Mucosa of descending colon (tissue), 3 donors: ENCODE results near the gene SLC5A2. TPM values are rescaled to one million over a fixed set of nuclear protein-coding genes. Genes with fewer than 3 reads are reported as not detected.
"Not testable (repeated sequence)": the region's sequence is repeated elsewhere in the genome, so short reads cannot be mapped to it uniquely, and the experiment has no call there.

Experiments
- ATAC-seq: fragments of 200-7000 bp; cut with Tn5 transposase; one replicate; pipeline ENCODE4 v1.9.1; 2020; ENCODE audit warnings: mild to moderate bottlenecking, moderate library complexity
- DNase-seq, 3 donors: peaks; one replicate each; pipeline ENCODE4 v3.0.0-alpha.2; 2020
- H3K36me3 ChIP-seq: fragments of 200-600 bp; one replicate; pipeline ENCODE4 v1.8.0; 2021; ENCODE audit warnings: low read depth, mild to moderate bottlenecking
- H3K4me1 ChIP-seq: fragments of 200-600 bp; one replicate; pipeline ENCODE4 v1.8.0; 2021; ENCODE audit warnings: low read depth, mild to moderate bottlenecking
- H3K4me3 ChIP-seq: fragments of 200-600 bp; one replicate; pipeline ENCODE4 v1.8.0; 2021; ENCODE audit warnings: mild to moderate bottlenecking
- H3K9me3 ChIP-seq: fragments of 200-600 bp; one replicate; pipeline ENCODE4 v1.8.0; 2021; ENCODE audit warnings: mild to moderate bottlenecking
- intact Hi-C, 2 donors: fragments of 100-400 bp; cut with DNase I in 1 of 2; cut with micrococcal nuclease in 1 of 2; formaldehyde crosslinking; loops; one replicate each; pipeline versions ENCODE4 v1.11.0 to v1.11.1; 2022; cut with DNase I, micrococcal nuclease
- total RNA-seq, 3 donors: library from RNA; stranded (reverse); fragmentation: NEBNext Ultra II Directional in 2 of 3; extraction: Animal tissue kit (Norgen Biotek cat#: 25700) in 2 of 3; gene quantifications; one replicate each; pipeline versions ENCODE4 v1.2.1 to v1.2.4, GENCODE V29; 2021 to 2023
- TF ChIP-seq, protein P1 (sequence below): fragments of 200-600 bp; IDR thresholded peaks from one replicate; pipeline ENCODE4 v1.8.0; 2022; ENCODE audit warnings: antibody characterized with exemption, mild to moderate bottlenecking
- donor health status: DM: no; HTN: no; CAD: no; lungs with moderate emphysema.
- donor health status: DM: no; HTN: no; CAD: no.
- donor health status: DM: no; HTN: yes; CAD: no.

The SLC5A2 gene
- total RNA-seq, 3 donors from 2014 or later = 0.47 to 0.70 TPM; not detected in 1

DNA sequence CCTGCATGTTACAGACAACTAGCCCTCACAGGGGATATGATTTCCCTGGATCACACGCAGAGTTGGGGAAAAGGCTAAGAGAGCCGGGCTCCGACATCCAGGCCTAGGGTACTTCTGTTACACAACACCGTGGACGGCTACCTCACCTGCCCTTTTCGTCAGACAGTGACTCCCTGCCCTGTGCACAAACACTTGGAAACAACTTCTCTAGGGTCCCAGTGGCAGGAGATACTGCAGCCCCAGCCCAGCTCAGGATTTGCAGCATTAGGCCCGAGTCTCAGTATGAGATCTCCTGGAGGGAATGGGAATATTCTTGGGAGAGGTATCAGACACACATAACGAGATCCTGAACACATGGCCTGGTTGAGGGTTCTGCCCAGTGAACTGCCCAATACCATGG lies 17.0 kb downstream of the SLC5A2 start:
- intact Hi-C loops = no loop called here
- Histone ChIP-seq H3K36me3 (no peaks in the 10 kb centered on the region), H3K4me3 (no peak overlapping the region), H3K9me3 (no peaks in the 10 kb centered on the region), H3K4me1 (no peaks in the 10 kb centered on the region)
- no peak for DNase-seq
- TF ChIP-seq, protein P1, sequence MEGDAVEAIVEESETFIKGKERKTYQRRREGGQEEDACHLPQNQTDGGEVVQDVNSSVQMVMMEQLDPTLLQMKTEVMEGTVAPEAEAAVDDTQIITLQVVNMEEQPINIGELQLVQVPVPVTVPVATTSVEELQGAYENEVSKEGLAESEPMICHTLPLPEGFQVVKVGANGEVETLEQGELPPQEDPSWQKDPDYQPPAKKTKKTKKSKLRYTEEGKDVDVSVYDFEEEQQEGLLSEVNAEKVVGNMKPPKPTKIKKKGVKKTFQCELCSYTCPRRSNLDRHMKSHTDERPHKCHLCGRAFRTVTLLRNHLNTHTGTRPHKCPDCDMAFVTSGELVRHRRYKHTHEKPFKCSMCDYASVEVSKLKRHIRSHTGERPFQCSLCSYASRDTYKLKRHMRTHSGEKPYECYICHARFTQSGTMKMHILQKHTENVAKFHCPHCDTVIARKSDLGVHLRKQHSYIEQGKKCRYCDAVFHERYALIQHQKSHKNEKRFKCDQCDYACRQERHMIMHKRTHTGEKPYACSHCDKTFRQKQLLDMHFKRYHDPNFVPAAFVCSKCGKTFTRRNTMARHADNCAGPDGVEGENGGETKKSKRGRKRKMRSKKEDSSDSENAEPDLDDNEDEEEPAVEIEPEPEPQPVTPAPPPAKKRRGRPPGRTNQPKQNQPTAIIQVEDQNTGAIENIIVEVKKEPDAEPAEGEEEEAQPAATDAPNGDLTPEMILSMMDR = no peak
- ATAC-seq = no peak

DNA sequence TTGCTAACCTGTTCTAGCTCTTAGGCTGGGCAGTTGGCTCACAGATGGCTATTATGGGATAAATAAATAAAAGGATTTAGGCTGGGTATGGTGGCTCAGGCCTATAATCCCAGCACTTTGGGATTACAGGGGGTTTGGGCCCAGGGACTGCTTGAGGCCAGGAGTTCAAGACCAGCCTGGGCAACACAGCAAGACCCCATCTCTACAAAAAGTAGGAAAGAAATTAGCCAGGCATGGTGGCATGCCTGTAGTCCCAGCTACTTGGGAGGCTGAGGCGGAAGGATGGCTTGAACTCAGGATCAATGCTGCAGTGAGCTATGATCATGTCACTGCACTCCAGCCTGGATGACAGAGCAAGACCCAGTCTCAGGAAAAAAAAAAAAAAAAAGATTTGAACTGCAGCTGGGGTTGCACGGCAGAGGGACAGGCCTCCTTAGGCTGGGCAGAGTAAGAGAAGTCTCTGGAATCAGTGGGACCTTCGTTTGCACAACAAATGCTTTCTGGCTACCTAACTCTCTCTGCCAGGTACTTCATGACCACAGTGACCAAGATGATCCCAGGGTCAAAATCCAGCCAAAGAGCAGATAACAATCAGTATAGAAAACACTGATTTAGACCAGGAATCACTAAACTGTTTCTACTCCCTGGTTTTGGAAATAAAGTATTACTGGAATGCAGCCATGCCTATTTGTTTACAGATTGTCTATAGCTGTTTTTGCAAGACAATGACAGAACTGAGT lies 18.5 kb downstream of the SLC5A2 start:
- Histone ChIP-seq H3K9me3 (no peaks in the 10 kb centered on the region), H3K4me3 (no peak overlapping the region), H3K36me3 (no peaks in the 10 kb centered on the region), H3K4me1 (peaks cover 6% of the 10 kb centered on the region)
- no peak for ATAC-seq
- TF ChIP-seq, protein P1 = no peak
- intact Hi-C loops = no loop called here
- DNase-seq = no peak

DNA sequence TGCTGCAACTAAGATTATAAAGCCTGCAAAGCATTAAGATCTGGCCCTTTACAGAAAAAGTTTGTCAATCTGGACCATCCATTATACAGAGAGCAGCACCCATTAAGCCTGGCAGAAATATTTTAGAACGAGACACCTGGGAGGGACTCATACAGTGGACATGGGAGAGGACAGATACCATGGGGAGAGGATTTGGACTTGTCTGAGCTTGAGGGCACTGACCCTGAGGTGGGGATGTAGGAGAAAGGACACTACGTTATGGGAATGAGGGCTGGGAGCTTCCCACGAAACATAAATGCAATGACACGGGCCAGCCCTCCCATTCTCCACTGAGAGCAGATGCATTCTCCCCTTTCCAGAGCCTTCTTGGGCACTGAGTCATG lies 19.0 kb downstream of the SLC5A2 start:
- no peak for ATAC-seq
- peaks cover 12% of the 10 kb centered on the region for H3K4me1 ChIP-seq
- intact Hi-C loops = no loop called here
- TF ChIP-seq, protein P1 = no peak
- no peak for DNase-seq
- no peaks in the 10 kb centered on the region for H3K9me3 ChIP-seq
- no peaks in the 10 kb centered on the region for H3K36me3 ChIP-seq
- H3K4me3 ChIP-seq = no peak overlapping the region

DNA sequence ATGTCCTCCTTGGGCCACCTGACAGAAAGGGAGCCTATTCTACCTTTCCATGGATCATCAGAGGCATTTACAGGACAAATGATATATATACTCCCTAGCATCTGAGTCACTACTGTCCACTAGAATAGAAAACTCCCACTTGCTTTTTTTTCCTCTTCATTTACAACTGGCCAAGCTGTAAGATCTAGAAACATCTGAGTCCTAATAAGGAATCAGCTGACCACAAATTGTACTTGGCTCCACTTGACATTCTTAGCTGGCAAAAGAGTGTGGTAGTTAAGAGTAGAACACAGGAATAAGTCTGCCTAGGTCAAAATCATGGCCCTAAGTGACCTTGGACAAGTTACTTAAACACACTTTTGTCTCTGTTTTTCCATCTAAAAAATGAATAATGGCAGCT lies 20.1 kb downstream of the SLC5A2 start:
- TF ChIP-seq, protein P1 = no peak

DNA sequence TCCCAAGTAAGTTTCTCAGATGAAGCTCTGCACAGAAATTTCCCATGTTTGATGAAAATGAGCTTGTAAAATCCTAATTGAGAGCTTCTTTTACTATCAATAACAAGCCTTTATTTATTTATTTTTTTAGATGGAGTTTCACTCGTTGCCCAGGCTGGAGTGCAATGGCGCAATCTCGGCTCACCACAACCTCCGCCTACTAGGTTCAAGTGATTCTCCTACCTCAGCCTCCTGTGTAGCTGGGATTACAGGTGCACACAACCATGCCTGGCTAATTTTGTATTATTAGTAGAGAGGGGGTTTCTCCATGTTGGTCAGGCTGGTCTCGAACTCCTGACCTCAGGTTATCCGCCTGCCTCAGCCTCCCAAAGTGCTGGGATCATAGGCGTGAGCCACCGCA lies 20.6 kb downstream of the SLC5A2 start:
- intact Hi-C loops, H3K9me3 ChIP-seq, H3K36me3 ChIP-seq, H3K4me3 ChIP-seq, DNase-seq, ATAC-seq: not testable (repeated sequence)
- H3K4me1 ChIP-seq = peaks cover 19% of the 10 kb centered on the region

More for the DNA sequence above, 20.1 kb downstream of the SLC5A2 start:
- H3K4me1 ChIP-seq = peaks cover 19% of the 10 kb centered on the region
- intact Hi-C loops = no loop called here
- ATAC-seq (no peak), DNase-seq (no peak)
- H3K36me3 ChIP-seq = no peaks in the 10 kb centered on the region
- no peak overlapping the region for H3K4me3 ChIP-seq
- no peaks in the 10 kb centered on the region for H3K9me3 ChIP-seq

DNA sequence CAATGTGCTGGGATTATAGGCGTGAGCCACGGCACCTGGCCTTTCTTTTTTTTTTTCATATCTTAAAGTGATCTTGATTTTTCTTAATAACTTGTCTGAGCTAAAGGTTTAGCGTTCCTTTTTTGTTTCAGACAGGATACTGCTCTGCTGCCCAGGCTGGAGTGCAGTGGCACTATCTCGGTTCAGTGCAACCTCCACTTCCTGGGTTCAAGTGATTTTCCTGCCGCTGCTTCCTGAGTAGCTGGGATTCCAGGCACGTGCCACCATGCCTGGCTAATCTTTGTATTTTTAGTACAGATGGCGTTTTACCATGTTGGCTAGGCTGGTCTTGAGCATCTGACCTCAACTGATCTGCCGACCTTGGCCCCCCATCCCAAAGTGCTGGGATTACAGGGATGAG lies 21.2 kb downstream of the SLC5A2 start:
- TF ChIP-seq, protein P1 = no peak
- Histone ChIP-seq H3K36me3 (no peaks in the 10 kb centered on the region), H3K4me3 (no peak overlapping the region), H3K4me1 (peaks cover 24% of the 10 kb centered on the region), H3K9me3 (no peaks in the 10 kb centered on the region)
- DNase-seq (no peak), ATAC-seq (no peak)
- intact Hi-C loops = no loop called here
